ENCODE results near the gene PRR3. TPM values are rescaled to one million over a fixed set of nuclear protein-coding genes. Genes with fewer than 3 reads are reported as not detected.

The PRR3 gene
- total and polyA plus RNA-seq, 5 donors = 4.2 to 5.7 (median 4.7) TPM

DNA sequence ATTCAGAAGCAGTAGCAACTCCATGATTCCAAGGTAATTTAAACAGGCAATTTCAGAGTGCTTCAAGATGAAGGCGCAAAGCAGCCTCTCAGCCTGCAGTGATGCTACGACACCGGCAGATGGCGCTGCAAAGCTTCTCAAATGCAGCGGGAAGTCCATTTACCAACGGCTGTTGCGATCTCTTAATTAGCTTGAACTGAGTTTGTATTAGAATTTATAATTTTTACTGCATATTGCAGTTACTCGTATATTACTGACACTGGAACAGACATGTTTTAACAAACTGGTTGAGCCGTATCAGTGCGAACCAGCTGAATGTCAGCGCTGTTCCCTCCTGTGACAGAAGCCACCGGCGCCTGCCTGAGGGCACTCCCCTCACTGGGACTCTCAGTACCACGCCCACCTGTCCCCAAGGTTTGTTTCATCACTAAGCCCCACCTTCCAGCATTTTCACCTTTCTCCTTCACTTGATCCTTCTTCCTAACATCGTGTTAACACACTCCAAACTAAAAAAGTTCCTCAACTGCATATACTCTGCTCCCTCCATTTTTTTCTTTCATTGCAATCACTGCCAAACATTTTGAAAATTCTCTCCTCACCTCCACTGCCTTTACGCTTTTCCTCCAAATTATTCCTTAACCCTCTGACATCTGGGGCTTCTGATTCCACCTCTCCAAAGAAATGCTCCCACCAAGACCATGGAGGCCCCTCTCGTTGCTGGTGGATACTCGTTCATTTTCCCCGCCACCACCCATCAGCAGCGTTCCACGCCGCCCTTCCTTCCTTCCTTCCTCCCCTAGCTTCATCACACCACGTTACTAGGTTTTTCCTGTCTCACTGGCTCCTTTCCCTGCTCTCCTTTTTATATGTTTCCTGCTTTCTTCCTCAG, 15.3 kb upstream of the PRR3 start:
- ATAC-seq (peak; percentile 75 to 77), DNase-seq (peak; percentile 66 to 84 (median 81))
- 10% methylated on average over 23 of the region's 23 CpGs for WGBS
- peak overlapping the region; percentile 9 for H3K27ac ChIP-seq (ENCODE audit: low read length)
- peak overlapping the region; percentile 28 for H3K4me3 ChIP-seq (ENCODE audit: low read length)
- intact Hi-C loops (cut with DNase I) = loop anchor here in 3 of 4 donors (5.0 to 10.0 kb wide), 3 partner anchors 53 to 61 kb away; no protein-coding TSS in a partner anchor
- H3K27me3 ChIP-seq (ENCODE audit: control insufficient read depth, insufficient read depth) = no peaks in the 10 kb centered on the region
- no peaks in the 10 kb centered on the region for H3K9me3 ChIP-seq (ENCODE audit: control insufficient read depth, low read length)
- H3K4me1 ChIP-seq (ENCODE audit: control insufficient read depth, insufficient read depth, low read length) = no peaks in the 10 kb centered on the region

DNA sequence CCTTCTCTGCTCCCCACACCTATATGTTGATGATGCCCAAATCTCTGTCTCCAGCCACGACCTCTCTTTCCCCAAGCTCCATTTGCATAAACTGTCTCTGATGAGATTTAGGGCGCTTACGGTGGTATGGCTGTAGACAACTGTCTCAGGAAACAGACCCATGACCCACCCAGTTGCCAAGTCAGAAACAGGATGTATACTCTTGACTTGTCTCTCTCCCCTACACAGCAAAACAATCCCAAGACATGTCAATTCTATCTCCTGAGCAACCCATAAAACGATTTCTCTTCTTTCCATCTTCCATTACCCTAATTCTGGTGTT, 14.7 kb upstream of the PRR3 start:
- 19% methylated on average over 4 of the region's 4 CpGs for WGBS
- no peak overlapping the region for H3K27ac ChIP-seq (ENCODE audit: low read length)
- intact Hi-C loops (cut with DNase I) = loop anchor here in 3 of 4 donors (5.0 to 10.0 kb wide), 3 partner anchors 52 to 60 kb away; no protein-coding TSS in a partner anchor
- H3K27me3 ChIP-seq (ENCODE audit: control insufficient read depth, insufficient read depth) = no peaks in the 10 kb centered on the region
- DNase-seq (no peak), ATAC-seq (peak in 1 of 2 donors; percentile 47)
- H3K4me3 ChIP-seq (ENCODE audit: low read length) = no peak overlapping the region
- no peaks in the 10 kb centered on the region for H3K9me3 ChIP-seq (ENCODE audit: control insufficient read depth, low read length)
- H3K4me1 ChIP-seq (ENCODE audit: control insufficient read depth, insufficient read depth, low read length) = no peaks in the 10 kb centered on the region

- no peak for ATAC-seq
- intact Hi-C loops (cut with DNase I) = loop anchor here in 3 of 4 donors (5.0 to 10.0 kb wide), 3 partner anchors 52 to 61 kb away; no protein-coding TSS in a partner anchor
- no peaks in the 10 kb centered on the region for H3K27me3 ChIP-seq (ENCODE audit: control insufficient read depth, insufficient read depth)
- H3K27ac ChIP-seq (ENCODE audit: low read length) = no peak overlapping the region
- H3K4me1 ChIP-seq (ENCODE audit: control insufficient read depth, insufficient read depth, low read length) = no peaks in the 10 kb centered on the region
- WGBS = 46% methylated on average over 1 of the region's 1 CpG
- DNase-seq = no peak
- H3K4me3 ChIP-seq (ENCODE audit: low read length) = no peak overlapping the region
- H3K9me3 ChIP-seq (ENCODE audit: control insufficient read depth, low read length) = no peaks in the 10 kb centered on the region
Measured at GRCh38 chr6:30542915-30543314, 14.2 kb upstream of the PRR3 start.

GRCh38 chr6:30543821-30544220, 13.3 kb upstream of the PRR3 start:
- intact Hi-C loops (cut with DNase I) = loop anchor here in 3 of 4 donors (5.0 to 10.0 kb wide), 3 partner anchors 51 to 62 kb away; no protein-coding TSS in a partner anchor
- WGBS = 78% methylated on average over 3 of the region's 3 CpGs
- Histone ChIP-seq H3K9me3 (ENCODE audit: control insufficient read depth, low read length) (no peaks in the 10 kb centered on the region), H3K4me3 (ENCODE audit: low read length) (no peak overlapping the region), H3K27ac (ENCODE audit: low read length) (no peak overlapping the region), H3K27me3 (ENCODE audit: control insufficient read depth, insufficient read depth) (no peaks in the 10 kb centered on the region), H3K4me1 (ENCODE audit: control insufficient read depth, insufficient read depth, low read length) (no peaks in the 10 kb centered on the region)
- no peak for DNase-seq
- ATAC-seq = no peak

- no peak overlapping the region for H3K27ac ChIP-seq (ENCODE audit: low read length)
- H3K4me1 ChIP-seq (ENCODE audit: control insufficient read depth, insufficient read depth, low read length) = no peaks in the 10 kb centered on the region
- WGBS = 31% methylated on average over 6 of the region's 6 CpGs
Measured at GRCh38 chr6:30544666-30545272, 12.3 kb upstream of the PRR3 start.

GRCh38 chr6:30547454-30547853, 9.6 kb upstream of the PRR3 start:
- H3K27ac ChIP-seq (ENCODE audit: low read length) = no peak overlapping the region
- H3K4me3 ChIP-seq (ENCODE audit: low read length) = no peak overlapping the region
- no peak for DNase-seq
- ATAC-seq = no peak
- no peaks in the 10 kb centered on the region for H3K9me3 ChIP-seq (ENCODE audit: control insufficient read depth, low read length)
- WGBS = 89% methylated on average over 6 of the region's 6 CpGs
- H3K27me3 ChIP-seq (ENCODE audit: control insufficient read depth, insufficient read depth) = no peaks in the 10 kb centered on the region
- no peaks in the 10 kb centered on the region for H3K4me1 ChIP-seq (ENCODE audit: control insufficient read depth, insufficient read depth, low read length)
- intact Hi-C loops (cut with DNase I) = loop anchor here in 1 of 4 donors (10.0 kb wide), 1 partner anchor 47 kb away; no protein-coding TSS in a partner anchor

More at GRCh38 chr6:30544666-30545272, 12.3 kb upstream of the PRR3 start:
- Histone ChIP-seq H3K4me3 (ENCODE audit: low read length) (no peak overlapping the region), H3K9me3 (ENCODE audit: control insufficient read depth, low read length) (no peaks in the 10 kb centered on the region), H3K27me3 (ENCODE audit: control insufficient read depth, insufficient read depth) (no peaks in the 10 kb centered on the region)
- peak; percentile 44 to 64 for ATAC-seq
- intact Hi-C loops (cut with DNase I) = loop anchor here in 3 of 4 donors (5.0 to 10.0 kb wide), 3 partner anchors 50 to 62 kb away; no protein-coding TSS in a partner anchor
- no peak for DNase-seq

DNA sequence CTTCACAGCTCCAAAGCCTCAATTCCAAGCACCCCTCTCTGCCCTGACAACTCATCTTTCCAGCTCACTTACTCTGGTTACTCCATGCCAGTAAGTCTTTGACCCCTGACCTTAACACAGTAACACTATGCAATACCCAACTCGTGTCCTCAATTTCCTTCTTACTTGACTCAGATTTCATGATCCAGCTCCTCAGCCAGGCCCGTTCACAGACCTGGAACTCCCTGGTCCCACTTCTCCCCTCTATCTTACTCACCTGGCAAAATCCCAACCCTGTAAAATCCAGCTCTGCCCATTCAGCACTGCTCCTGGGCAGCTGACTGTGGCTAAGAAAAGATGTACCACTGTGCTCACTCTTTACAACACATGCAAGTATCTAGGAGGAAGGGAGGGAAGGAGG, 8.7 kb upstream of the PRR3 start:
- 37% methylated on average over 2 of the region's 2 CpGs for WGBS
- ATAC-seq = no peak
- H3K27ac ChIP-seq (ENCODE audit: low read length) = no peak overlapping the region

DNA sequence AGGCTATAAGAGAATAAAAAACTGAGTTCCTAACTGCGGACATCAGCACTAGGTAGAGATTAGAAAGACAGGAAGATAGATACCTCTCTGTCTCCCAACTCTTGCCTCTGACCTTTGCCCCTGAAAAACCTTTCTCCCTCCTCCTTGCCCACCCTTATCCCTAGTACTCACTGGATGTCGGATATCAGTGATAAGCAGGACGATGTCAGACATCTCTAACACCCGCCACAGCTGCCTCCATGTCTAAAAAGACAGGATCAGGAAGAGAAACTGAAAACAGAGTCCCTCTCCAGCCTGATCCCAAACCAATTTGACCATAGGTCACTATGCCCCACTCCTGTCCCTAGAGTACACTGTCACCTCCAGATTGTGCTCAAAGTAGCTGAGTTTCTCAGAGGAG, 2.7 kb upstream of the PRR3 start:
- H3K4me3 ChIP-seq (ENCODE audit: low read length) = no peak overlapping the region
- ATAC-seq (no peak), DNase-seq (no peak)
- no peaks in the 10 kb centered on the region for H3K27me3 ChIP-seq (ENCODE audit: control insufficient read depth, insufficient read depth)
- intact Hi-C loops (cut with DNase I) = no loop called here
- 79% methylated on average over 4 of the region's 4 CpGs for WGBS
- no peaks in the 10 kb centered on the region for H3K4me1 ChIP-seq (ENCODE audit: control insufficient read depth, insufficient read depth, low read length)
- no peaks in the 10 kb centered on the region for H3K9me3 ChIP-seq (ENCODE audit: control insufficient read depth, low read length)
- no peak overlapping the region for H3K27ac ChIP-seq (ENCODE audit: low read length)

More for the DNA sequence above, 8.7 kb upstream of the PRR3 start:
- intact Hi-C loops (cut with DNase I) = loop anchor here in 1 of 4 donors (10.0 kb wide), 1 partner anchor 46 kb away; no protein-coding TSS in a partner anchor
- H3K27me3 ChIP-seq (ENCODE audit: control insufficient read depth, insufficient read depth) = no peaks in the 10 kb centered on the region
- H3K4me1 ChIP-seq (ENCODE audit: control insufficient read depth, insufficient read depth, low read length) = no peaks in the 10 kb centered on the region
- H3K4me3 ChIP-seq (ENCODE audit: low read length) = no peak overlapping the region
- no peaks in the 10 kb centered on the region for H3K9me3 ChIP-seq (ENCODE audit: control insufficient read depth, low read length)
- no peak for DNase-seq

- Histone ChIP-seq H3K27ac (ENCODE audit: low read length) (peak overlapping the region; percentile 72), H3K27me3 (ENCODE audit: control insufficient read depth, insufficient read depth) (no peaks in the 10 kb centered on the region), H3K4me3 (ENCODE audit: low read length) (peak overlapping the region; percentile 62), H3K9me3 (ENCODE audit: control insufficient read depth, low read length) (no peaks in the 10 kb centered on the region), H3K4me1 (ENCODE audit: control insufficient read depth, insufficient read depth, low read length) (no peaks in the 10 kb centered on the region)
- WGBS = 9% methylated on average over 34 of the region's 34 CpGs
- DNase-seq = peak; percentile 70 to 87 (median 85)
- ATAC-seq = peak; percentile 42 to 50
- intact Hi-C loops (cut with DNase I) = no loop called here
Measured at GRCh38 chr6:30554962-30555815, 1.9 kb upstream of the PRR3 start.

GRCh38 chr6:30555816-30556065, 1.4 kb upstream of the PRR3 start:
- peak overlapping the region; percentile 62 for H3K4me3 ChIP-seq (ENCODE audit: low read length)
- peak overlapping the region; percentile 72 for H3K27ac ChIP-seq (ENCODE audit: low read length)
- WGBS = 2% methylated on average over 15 of the region's 15 CpGs
- ATAC-seq (no peak), DNase-seq (no peak)
- intact Hi-C loops (cut with DNase I) = no loop called here
- H3K4me1 ChIP-seq (ENCODE audit: control insufficient read depth, insufficient read depth, low read length) = no peaks in the 10 kb centered on the region
- no peaks in the 10 kb centered on the region for H3K27me3 ChIP-seq (ENCODE audit: control insufficient read depth, insufficient read depth)
- no peaks in the 10 kb centered on the region for H3K9me3 ChIP-seq (ENCODE audit: control insufficient read depth, low read length)

Data from right cardiac atrium (tissue), 5 donors.